ENCODE measurements around the gene STAG1.
"Not testable (repeated sequence)": the region's sequence is repeated elsewhere in the genome, so short reads cannot be mapped to it uniquely, and the experiment has no call there.

Gene STAG1

DNA sequence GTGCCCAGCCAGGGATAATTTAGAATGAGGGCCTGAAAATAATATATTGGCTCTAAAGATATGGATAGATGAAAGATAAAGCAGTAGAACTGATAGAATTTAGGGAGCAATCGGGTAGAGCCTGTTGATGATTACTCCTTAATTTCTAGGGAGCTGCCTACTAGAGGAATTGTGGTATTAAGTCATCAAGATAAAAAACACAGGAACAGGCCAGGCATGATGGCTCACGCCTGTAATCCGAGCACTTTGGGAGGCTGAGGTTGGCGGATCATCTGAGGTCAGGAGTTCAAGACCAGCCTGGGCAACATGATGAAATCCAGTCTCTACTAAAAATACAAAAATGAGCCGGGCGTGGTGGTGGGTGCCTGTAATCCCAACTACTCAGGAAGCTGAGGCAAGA lies 371.6 kb downstream of the STAG1 start:
- TF ChIP-seq, protein P1, sequence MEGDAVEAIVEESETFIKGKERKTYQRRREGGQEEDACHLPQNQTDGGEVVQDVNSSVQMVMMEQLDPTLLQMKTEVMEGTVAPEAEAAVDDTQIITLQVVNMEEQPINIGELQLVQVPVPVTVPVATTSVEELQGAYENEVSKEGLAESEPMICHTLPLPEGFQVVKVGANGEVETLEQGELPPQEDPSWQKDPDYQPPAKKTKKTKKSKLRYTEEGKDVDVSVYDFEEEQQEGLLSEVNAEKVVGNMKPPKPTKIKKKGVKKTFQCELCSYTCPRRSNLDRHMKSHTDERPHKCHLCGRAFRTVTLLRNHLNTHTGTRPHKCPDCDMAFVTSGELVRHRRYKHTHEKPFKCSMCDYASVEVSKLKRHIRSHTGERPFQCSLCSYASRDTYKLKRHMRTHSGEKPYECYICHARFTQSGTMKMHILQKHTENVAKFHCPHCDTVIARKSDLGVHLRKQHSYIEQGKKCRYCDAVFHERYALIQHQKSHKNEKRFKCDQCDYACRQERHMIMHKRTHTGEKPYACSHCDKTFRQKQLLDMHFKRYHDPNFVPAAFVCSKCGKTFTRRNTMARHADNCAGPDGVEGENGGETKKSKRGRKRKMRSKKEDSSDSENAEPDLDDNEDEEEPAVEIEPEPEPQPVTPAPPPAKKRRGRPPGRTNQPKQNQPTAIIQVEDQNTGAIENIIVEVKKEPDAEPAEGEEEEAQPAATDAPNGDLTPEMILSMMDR (IDR thresholded peaks at IDR 0.05; ENCODE audit: low read depth, low read length): no peak
- H3K4me3 ChIP-seq (ENCODE audit: low read depth, low read length): no peak overlapping the region

DNA sequence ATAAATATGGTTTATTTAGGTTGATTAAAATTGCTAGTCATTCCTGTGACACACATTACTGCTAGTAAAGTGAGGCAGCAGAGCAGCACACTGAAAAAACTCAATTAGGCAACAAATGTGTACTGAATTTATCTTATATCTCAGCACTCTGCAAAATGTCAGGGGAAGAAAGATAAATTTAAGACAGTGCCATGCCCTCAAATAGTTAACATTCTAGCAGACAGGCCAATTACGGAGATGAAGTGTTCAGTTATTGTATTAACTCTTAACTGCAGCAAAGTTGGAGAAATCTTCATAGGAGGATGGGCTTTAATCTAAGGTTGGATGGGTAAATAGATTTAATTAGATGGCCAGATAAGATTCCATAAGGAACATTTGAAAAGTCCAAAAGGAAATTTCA lies 374.2 kb downstream of the STAG1 start:
- no peak overlapping the region for H3K4me3 ChIP-seq (ENCODE audit: low read depth, low read length)
- TF ChIP-seq, protein P1 (IDR thresholded peaks at IDR 0.05; ENCODE audit: low read depth, low read length): no peak

DNA sequence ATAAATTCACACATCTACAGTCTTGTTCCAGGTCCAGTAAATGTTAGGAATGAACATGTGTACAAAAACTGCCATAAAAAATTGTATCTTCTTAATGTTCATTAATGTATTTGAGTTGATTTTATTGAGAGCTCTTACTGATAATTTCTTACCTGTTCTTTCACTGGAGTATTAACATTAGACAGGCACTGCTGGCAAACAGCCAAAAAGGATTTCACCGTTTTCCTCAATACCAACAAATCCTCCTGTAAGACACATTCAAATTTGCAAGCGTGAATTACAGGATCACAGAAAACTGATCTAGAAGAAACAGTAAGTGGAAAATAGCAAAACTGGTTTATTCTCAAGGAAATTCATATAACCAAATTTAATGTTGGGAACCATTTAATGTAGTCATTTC lies 374.7 kb downstream of the STAG1 start:
- TF ChIP-seq, protein P1 (IDR thresholded peaks at IDR 0.05; ENCODE audit: low read depth, low read length): no peak
- no peak overlapping the region for H3K4me3 ChIP-seq (ENCODE audit: low read depth, low read length)

DNA sequence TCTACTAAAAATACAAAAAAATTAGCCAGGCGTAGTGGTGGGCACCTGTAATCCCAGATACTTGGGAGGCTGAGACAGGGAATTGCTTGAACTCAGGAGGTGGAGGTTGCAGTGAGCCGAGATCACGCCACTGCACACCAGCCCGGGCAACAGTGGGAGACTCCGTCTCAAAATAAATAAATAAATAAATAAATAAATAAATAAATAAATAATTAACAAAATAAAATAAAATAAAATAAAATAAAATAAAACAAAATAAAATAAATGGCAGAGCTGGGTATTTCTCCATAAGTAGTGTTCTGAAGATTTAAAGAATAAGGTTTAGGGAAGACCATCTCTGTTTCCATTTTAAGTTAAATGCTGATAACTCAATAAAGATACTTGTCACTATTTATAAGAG lies 376.4 kb downstream of the STAG1 start:
- H3K4me3 ChIP-seq (ENCODE audit: low read depth, low read length): not testable (repeated sequence)

DNA sequence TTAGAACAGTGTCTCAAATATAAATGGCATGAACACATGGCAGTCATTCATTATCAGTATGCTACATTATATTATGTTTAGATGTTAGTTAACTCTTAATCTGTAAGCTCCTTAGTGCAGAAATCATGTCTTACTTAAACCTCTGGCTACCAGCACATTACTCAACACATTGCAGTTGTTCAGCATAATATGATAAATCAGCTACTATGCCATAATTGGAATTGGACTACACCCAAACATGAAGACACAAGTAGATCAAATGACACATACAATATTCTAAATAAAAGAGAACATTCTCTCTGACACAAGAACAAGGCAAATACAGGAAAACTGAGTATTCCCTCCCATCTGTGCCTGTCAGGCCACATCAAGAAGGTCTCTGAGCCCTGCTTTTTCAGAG lies 385.9 kb downstream of the STAG1 start:
- TF ChIP-seq, protein P1 (IDR thresholded peaks at IDR 0.05; ENCODE audit: low read depth, low read length): no peak
- no peak overlapping the region for H3K4me3 ChIP-seq (ENCODE audit: low read depth, low read length)

DNA sequence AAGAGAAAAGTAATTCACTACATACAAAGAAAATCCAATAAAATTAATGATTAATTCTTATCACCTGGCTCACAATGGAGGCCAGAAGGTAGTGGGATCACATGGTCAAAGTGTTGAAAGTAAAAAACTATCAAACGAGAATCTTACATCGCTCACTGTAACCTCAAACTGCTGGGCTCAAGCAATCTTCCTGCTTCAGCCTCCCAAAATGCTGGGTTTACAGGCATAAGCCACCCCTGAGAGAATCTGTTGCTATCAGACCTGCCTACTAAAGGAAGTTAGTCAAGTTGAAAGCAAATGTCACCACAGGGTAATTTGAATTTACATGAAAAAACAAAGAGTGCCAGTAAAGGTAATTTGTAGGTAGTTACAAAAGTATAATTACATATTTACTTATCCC lies 398.7 kb downstream of the STAG1 start:
- TF ChIP-seq, protein P1 (IDR thresholded peaks at IDR 0.05; ENCODE audit: low read depth, low read length): no peak
- H3K4me3 ChIP-seq (ENCODE audit: low read depth, low read length): no peak overlapping the region

DNA sequence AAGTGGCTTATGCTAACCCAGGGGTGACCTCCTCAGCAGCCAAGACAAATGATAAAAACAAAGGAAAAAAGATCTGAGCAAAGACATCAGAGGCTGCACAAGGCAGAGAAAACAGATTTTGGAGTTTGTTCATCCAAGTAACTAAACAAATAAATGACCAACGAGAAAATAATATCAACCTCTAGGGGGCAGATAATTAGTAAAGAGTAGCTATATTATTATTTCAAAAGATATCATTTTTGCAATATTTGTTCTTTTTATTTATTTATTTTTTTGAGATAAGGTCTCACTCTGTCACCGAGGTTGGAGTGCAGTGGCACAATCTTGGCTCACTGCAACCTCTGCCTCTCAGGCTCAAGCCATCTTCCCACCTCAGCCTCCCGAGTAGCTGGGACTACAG lies 400.3 kb downstream of the STAG1 start:
- TF ChIP-seq, protein P1 (IDR thresholded peaks at IDR 0.05; ENCODE audit: low read depth, low read length): no peak
- H3K4me3 ChIP-seq (ENCODE audit: low read depth, low read length): no peak overlapping the region

DNA sequence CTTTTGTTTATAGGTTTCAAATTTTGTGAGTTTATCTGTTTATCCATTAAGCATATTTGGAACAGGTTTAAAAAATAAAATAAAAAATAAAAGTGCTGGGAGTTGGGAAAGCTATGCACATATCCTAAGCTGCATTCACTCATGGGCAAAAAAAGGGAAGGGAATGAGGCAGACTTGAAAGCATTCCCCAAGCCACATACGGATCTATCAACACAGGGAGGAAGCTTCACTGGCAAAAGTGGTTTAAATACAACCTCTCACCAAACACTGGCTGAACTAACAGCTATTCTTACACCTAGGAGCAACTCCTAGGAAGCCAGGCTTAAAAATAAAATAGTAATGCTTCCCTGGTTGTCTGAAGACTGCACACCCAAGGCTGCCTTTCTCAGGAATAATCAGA lies 400.8 kb downstream of the STAG1 start:
- TF ChIP-seq, protein P1 (IDR thresholded peaks at IDR 0.05; ENCODE audit: low read depth, low read length): no peak
- no peak overlapping the region for H3K4me3 ChIP-seq (ENCODE audit: low read depth, low read length)
